ENCODE measurements around the gene PRKAR1B. TPM values are rescaled to one million over a fixed set of nuclear protein-coding genes. Genes with fewer than 3 reads are reported as not detected.

Gene PRKAR1B
- total and polyA plus RNA-seq, 10 of the 15 experiments (the other 5 are each of a cell fraction or from before 2014, with no cell fraction given): 1.4 to 45.6 (median 19.3) TPM

GRCh38 chr7:514242-514641 lies 212.8 kb downstream of the PRKAR1B start:
- ChIA-PET SMC1A (ENCODE audit: uncharacterized antibody, unreplicated experiment) (interaction anchor here (0.7 to 1.3 kb wide), 2 partner anchors 55 to 76 kb away, joined by 3 read pairs; no protein-coding TSS in a partner anchor), CTCF (interaction anchor here (1.0 to 1.1 kb wide), 3 partner anchors 24 to 193 kb away, joined by 3 read pairs; no protein-coding TSS in a partner anchor), POLR2A (no interaction called here), RAD21 (ENCODE audit: unreplicated experiment) (no interaction called here)
- in situ Hi-C loops (cut with MboI): no loop called here
- no peak for TF ChIP-seq SREBF1 (IDR thresholded peaks at IDR 0.05; ENCODE audit: low read length)
- TF ChIP-seq ATF3 (IDR thresholded peaks at IDR 0.05; ENCODE audit: borderline replicate concordance, extremely low read depth, low read depth, low read length): no peak
- no peak for TF ChIP-seq ZBTB40 (IDR thresholded peaks at IDR 0.05; ENCODE audit: borderline replicate concordance)
- TF ChIP-seq TBL1XR1 (IDR thresholded peaks at IDR 0.05; ENCODE audit: low read depth, low read length): no peak
- TF ChIP-seq ZZZ3 (IDR thresholded peaks at IDR 0.05; ENCODE audit: control insufficient read depth, insufficient read length, low read depth): no peak
- TF ChIP-seq YBX1 (IDR thresholded peaks at IDR 0.05): no peak
- no peak for FAIRE-seq
- no peaks in the 10 kb centered on the region for H3K79me2 ChIP-seq (ENCODE audit: control insufficient read depth, insufficient read depth, low read length)
- H3K4me3 ChIP-seq: no peak overlapping the region
- no peaks in the 10 kb centered on the region for H4K20me1 ChIP-seq (ENCODE audit: control insufficient read depth, insufficient read depth)
- no peak overlapping the region for H2AFZ ChIP-seq (ENCODE audit: control insufficient read depth, low read depth, low read length)
- WGBS (ENCODE audit: insufficient coverage, insufficient replicate concordance, low lambda C conversion rate, missing lambda C conversion rate): 71% methylated on average over 10 of the region's 10 CpGs
- no peak overlapping the region for H3K4me2 ChIP-seq (ENCODE audit: control insufficient read depth, insufficient read depth)
- no peak for DNase-seq (ENCODE audit: low read depth, low spot score)
- no TSS peak for BruUV-seq (replicated peaks)
- no peaks in the 10 kb centered on the region for H3K9me3 ChIP-seq (replicated peaks; ENCODE audit: control insufficient read depth, insufficient read depth, low read length)
- intact Hi-C loops (cut with micrococcal nuclease; ENCODE audit: unreplicated experiment): loop anchor here (2.0 kb wide), 1 partner anchor 91 kb away; no protein-coding TSS in a partner anchor
- ATAC-seq: no peak
- H3K4me1 ChIP-seq (ENCODE audit: control insufficient read depth, insufficient read depth, low read length): no peaks in the 10 kb centered on the region
- no peaks in the 10 kb centered on the region; a peak in 1 of 4 replicates for H3K36me3 ChIP-seq (ENCODE audit: control insufficient read depth in 2 of 2, insufficient read depth in 2 of 2, low read length in 1 of 2)
- no peaks in the 10 kb centered on the region for H3K27me3 ChIP-seq (replicated peaks in 1 of 2; ENCODE audit: control insufficient read depth in 2 of 2, insufficient read depth in 2 of 2, low read length in 1 of 2)
- no peak overlapping the region for H3K27ac ChIP-seq (ENCODE audit: control insufficient read depth, insufficient read depth)
- H3K9ac ChIP-seq (ENCODE audit: control insufficient read depth, insufficient read depth, low read length): no peak overlapping the region

Data from GM12878 (cell line).